Mesenchymal stem cell (in vitro differentiated cells and primary cell): Measurements from ENCODE around the gene FSD1L.

ENCODE experiments used
- DNase-seq: peaks from one replicate; pipeline ENCODE4 v3.0.0-alpha.2; 2013
- H2AFZ ChIP-seq: one replicate; pipeline ENCODE4 v1.6.1; 2013; ENCODE audit warnings: low read depth, mild to moderate bottlenecking, control low read depth, inconsistent platforms, low read length, moderate library complexity
- H2AK5ac ChIP-seq: 2 replicates; pipeline ENCODE4 v1.6.1; 2013; ENCODE audit warnings: low read length, moderate library complexity, mild to moderate bottlenecking, inconsistent platforms; ENCODE audit not compliant: severe bottlenecking
- H2BK120ac ChIP-seq: one replicate; pipeline ENCODE4 v1.6.1; 2013; ENCODE audit warnings: low read depth, mild to moderate bottlenecking, inconsistent platforms, low read length, moderate library complexity
- H2BK12ac ChIP-seq, 2 experiments: one replicate each; pipeline ENCODE4 v1.6.1; 2013; ENCODE audit warnings: inconsistent platforms in 2 of 2, low read length in 2 of 2, mild to moderate bottlenecking in 2 of 2, moderate library complexity in 2 of 2, control low read depth in 1 of 2
- H2BK15ac ChIP-seq: one replicate; pipeline ENCODE4 v1.6.1; 2013; ENCODE audit warnings: mild to moderate bottlenecking, low read depth, inconsistent platforms; ENCODE audit not compliant: poor library complexity, severe bottlenecking
- H2BK5ac ChIP-seq: 2 replicates; pipeline ENCODE4 v1.6.1; 2013; ENCODE audit warnings: low read depth, mild to moderate bottlenecking, low read length, control low read depth, inconsistent platforms; ENCODE audit not compliant: poor library complexity, severe bottlenecking
- H3K14ac ChIP-seq, 2 experiments: one replicate each; pipeline ENCODE4 v1.6.1; 2013; ENCODE audit warnings: inconsistent platforms in 2 of 2, low read length in 2 of 2, control low read depth in 1 of 2, mild to moderate bottlenecking in 1 of 2, moderate library complexity in 1 of 2
- H3K18ac ChIP-seq, 2 experiments: one replicate each; pipeline ENCODE4 v1.6.1; 2013; ENCODE audit warnings: inconsistent platforms in 2 of 2, low read length in 2 of 2, control low read depth in 1 of 2, low read depth in 1 of 2, mild to moderate bottlenecking in 1 of 2
- H3K23ac ChIP-seq, 2 experiments: one replicate each; pipeline ENCODE4 v1.6.1; 2013; ENCODE audit warnings: inconsistent platforms in 2 of 2, low read length in 2 of 2, mild to moderate bottlenecking in 2 of 2, moderate library complexity in 2 of 2, control low read depth in 1 of 2
- H3K27ac ChIP-seq: 2 replicates; pipeline ENCODE4 v1.5.1; 2013; ENCODE audit warnings: mild to moderate bottlenecking, moderate library complexity, low read length, control low read depth, inconsistent platforms; ENCODE audit not compliant: poor library complexity, severe bottlenecking
- H3K27me3 ChIP-seq, 2 experiments: 2 replicates each; pipeline versions ENCODE4 v1.6.1 to v1.7.0; 2013; ENCODE audit warnings: low read length in 2 of 2, mild to moderate bottlenecking in 2 of 2, moderate library complexity in 2 of 2, control low read depth in 1 of 2, inconsistent platforms in 1 of 2; ENCODE audit not compliant: control insufficient read depth in 1 of 2, insufficient read depth in 1 of 2
- H3K36me3 ChIP-seq, 2 experiments: 2 replicates each; pipeline versions ENCODE4 v1.6.1 to v1.7.0; 2013; ENCODE audit warnings: low read length in 2 of 2, control low read depth in 1 of 2, inconsistent platforms in 1 of 2, low read depth in 1 of 2, mild to moderate bottlenecking in 1 of 2; ENCODE audit not compliant: insufficient read depth in 2 of 2, control insufficient read depth in 1 of 2
- H3K4ac ChIP-seq, 2 experiments: one replicate each; pipeline ENCODE4 v1.6.1; 2013; ENCODE audit warnings: inconsistent platforms in 2 of 2, low read length in 2 of 2, mild to moderate bottlenecking in 2 of 2, moderate library complexity in 2 of 2, control low read depth in 1 of 2, low read depth in 1 of 2
- H3K4me1 ChIP-seq: 2 replicates; pipeline ENCODE4 v1.6.1; 2013; ENCODE audit warnings: low read depth, low read length, control low read depth; ENCODE audit not compliant: control insufficient read depth, insufficient read depth
- H3K4me2 ChIP-seq: 2 replicates; pipeline ENCODE4 v1.6.1; 2013; ENCODE audit warnings: low read length, mild to moderate bottlenecking, inconsistent platforms; ENCODE audit not compliant: poor library complexity, severe bottlenecking
- H3K4me3 ChIP-seq, 2 experiments: 2 replicates each; pipeline versions ENCODE4 v1.5.1 to v1.7.0; 2013; ENCODE audit warnings: low read length in 2 of 2, mild to moderate bottlenecking in 2 of 2, control low read depth in 1 of 2, low read depth in 1 of 2; ENCODE audit not compliant: insufficient read depth in 1 of 2
- H3K79me1 ChIP-seq: replicated peaks from 2 replicates; pipeline ENCODE4 v1.6.1; 2013; ENCODE audit warnings: mild to moderate bottlenecking, control low read depth, low read length, inconsistent platforms; ENCODE audit not compliant: poor library complexity, severe bottlenecking
- H3K9ac ChIP-seq: 2 replicates; pipeline ENCODE4 v1.7.0; 2013; ENCODE audit warnings: mild to moderate bottlenecking, low read length, moderate library complexity
- H3K9me3 ChIP-seq: 2 replicates; pipeline ENCODE4 v1.7.0; 2013; ENCODE audit warnings: mild to moderate bottlenecking, low read length; ENCODE audit not compliant: control insufficient read depth
- H4K8ac ChIP-seq: one replicate; pipeline ENCODE4 v1.6.1; 2013; ENCODE audit warnings: inconsistent platforms, mild to moderate bottlenecking, low read length, moderate library complexity
- H4K91ac ChIP-seq: one replicate; pipeline ENCODE4 v1.6.1; 2013; ENCODE audit warnings: mild to moderate bottlenecking, low read length, inconsistent platforms
- WGBS: methylation state at CpG from one replicate; pipeline ENCODE4 v1.1.7; 2013; ENCODE audit warnings: mixed read lengths; 5-methylcytosine and 5-hydroxymethylcytosine counted together

Gene FSD1L

DNA sequence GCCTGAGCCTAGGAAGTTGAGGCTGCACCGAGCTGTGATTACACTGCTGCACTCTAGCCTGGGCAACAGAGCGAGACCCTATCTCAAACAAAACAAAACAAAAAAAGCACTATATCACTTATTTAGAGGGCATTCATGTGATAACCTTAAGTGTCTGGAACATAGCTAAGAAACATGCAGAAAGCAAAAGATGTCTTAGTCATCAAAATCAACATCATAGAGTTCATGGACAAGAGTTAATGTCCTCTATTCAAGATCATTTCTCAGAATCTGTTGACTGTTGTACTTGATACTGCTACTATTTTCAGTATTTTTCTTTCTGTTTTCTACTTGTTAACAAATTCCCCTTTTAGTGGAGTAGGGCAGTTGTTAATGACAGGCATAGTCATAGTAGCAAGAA is 25.4 kb downstream of the FSD1L start:
- Histone ChIP-seq H3K4me2 (no peak overlapping the region), H2BK5ac (no peak overlapping the region), H3K23ac (no peak overlapping the region), H4K8ac (no peak overlapping the region), H3K9me3 (peaks cover 6% of the 10 kb centered on the region), H2AFZ (no peak overlapping the region), H2BK15ac (no peak overlapping the region), H3K4me3 (no peak overlapping the region), H3K18ac (no peak overlapping the region), H3K14ac (no peak overlapping the region), H2AK5ac (no peak overlapping the region), H3K36me3 (peaks cover 4 to 40% of the 10 kb centered on the region in 2 experiments), H3K4me1 (no peaks in the 10 kb centered on the region), H3K27ac (no peak overlapping the region), H2BK12ac (no peak overlapping the region), H3K79me1 (peaks cover 15% of the 10 kb centered on the region), H4K91ac (no peak overlapping the region), H3K4ac (no peak overlapping the region), H3K9ac (no peak overlapping the region), H3K27me3 (no peaks in the 10 kb centered on the region), H2BK120ac (no peak overlapping the region)
- WGBS = no CpG with 5 or more reads among the region's 2 CpGs
- no peak for DNase-seq

DNA sequence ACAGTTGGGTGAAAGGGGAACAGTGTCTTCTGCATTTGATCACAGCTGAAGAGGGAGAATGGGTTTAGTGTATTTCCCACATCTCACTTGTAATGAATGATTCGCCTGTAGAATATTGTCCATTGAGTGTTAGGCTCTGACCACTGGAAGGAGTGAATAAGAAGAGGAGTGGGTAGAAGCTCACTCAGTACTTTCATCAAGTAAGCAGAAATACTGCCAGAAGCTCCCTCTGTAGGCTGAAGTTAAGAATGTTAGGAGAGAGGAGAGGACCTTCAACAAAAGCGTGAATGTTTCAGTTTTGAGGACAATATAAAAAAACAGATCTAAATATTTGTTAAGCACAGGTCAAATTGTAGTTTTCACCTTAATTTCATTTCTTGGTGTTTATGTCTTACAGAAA is 27.5 kb downstream of the FSD1L start:
- no peak overlapping the region for H2AK5ac ChIP-seq
- H2BK15ac ChIP-seq = no peak overlapping the region
- H2BK12ac ChIP-seq = no peak overlapping the region
- H3K27me3 ChIP-seq = no peaks in the 10 kb centered on the region
- no peak overlapping the region for H3K14ac ChIP-seq
- no peak overlapping the region for H3K9ac ChIP-seq
- H3K4me1 ChIP-seq = no peaks in the 10 kb centered on the region
- no peak overlapping the region for H2AFZ ChIP-seq
- no peak overlapping the region for H2BK5ac ChIP-seq
- H3K79me1 ChIP-seq = peaks cover 12% of the 10 kb centered on the region
- no peak overlapping the region for H4K8ac ChIP-seq
- H3K4ac ChIP-seq = no peak overlapping the region
- WGBS = 64% methylated on average over 1 of the region's 2 CpGs
- peak; percentile 64 for DNase-seq
- no peak overlapping the region for H4K91ac ChIP-seq
- H3K4me2 ChIP-seq = no peak overlapping the region
- no peaks in the 10 kb centered on the region for H3K9me3 ChIP-seq
- H3K23ac ChIP-seq = no peak overlapping the region
- peaks cover 4 to 22% of the 10 kb centered on the region in 2 experiments for H3K36me3 ChIP-seq
- no peak overlapping the region for H3K18ac ChIP-seq
- no peak overlapping the region for H2BK120ac ChIP-seq
- no peak overlapping the region for H3K27ac ChIP-seq
- no peak overlapping the region for H3K4me3 ChIP-seq

DNA sequence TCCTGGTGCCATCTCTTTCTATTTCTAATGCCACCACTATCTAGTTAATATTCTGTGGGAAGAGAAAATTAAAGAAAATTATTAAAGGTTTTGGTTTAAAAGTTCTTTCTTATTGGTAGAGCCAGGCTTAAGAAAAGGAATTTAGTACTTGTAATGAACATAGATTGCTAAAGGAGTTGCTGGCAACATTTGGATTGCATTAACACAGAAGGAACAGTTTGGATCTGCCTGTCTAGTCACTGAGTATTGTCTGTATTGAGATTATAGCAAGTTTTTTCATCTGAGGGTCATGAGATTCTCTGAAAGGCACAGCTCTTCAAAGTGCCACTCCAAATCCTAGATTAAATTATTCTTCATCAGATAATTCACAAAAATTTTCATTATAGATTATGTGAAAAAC is 32.0 kb downstream of the FSD1L start:
- Histone ChIP-seq H3K27me3 (no peaks in the 10 kb centered on the region), H3K79me1 (peaks cover 8% of the 10 kb centered on the region), H3K23ac (no peak overlapping the region), H3K36me3 (peaks cover 3 to 6% of the 10 kb centered on the region in 2 experiments), H4K91ac (no peak overlapping the region), H2BK12ac (no peak overlapping the region), H3K27ac (no peak overlapping the region), H3K9ac (no peak overlapping the region), H2BK5ac (no peak overlapping the region), H3K18ac (no peak overlapping the region), H4K8ac (no peak overlapping the region), H3K4me2 (no peak overlapping the region), H2BK120ac (no peak overlapping the region), H3K4me3 (no peak overlapping the region), H3K4me1 (no peaks in the 10 kb centered on the region), H2AK5ac (no peak overlapping the region), H3K9me3 (no peaks in the 10 kb centered on the region), H2AFZ (no peak overlapping the region), H3K14ac (no peak overlapping the region), H2BK15ac (no peak overlapping the region), H3K4ac (no peak overlapping the region)
- no peak for DNase-seq

DNA sequence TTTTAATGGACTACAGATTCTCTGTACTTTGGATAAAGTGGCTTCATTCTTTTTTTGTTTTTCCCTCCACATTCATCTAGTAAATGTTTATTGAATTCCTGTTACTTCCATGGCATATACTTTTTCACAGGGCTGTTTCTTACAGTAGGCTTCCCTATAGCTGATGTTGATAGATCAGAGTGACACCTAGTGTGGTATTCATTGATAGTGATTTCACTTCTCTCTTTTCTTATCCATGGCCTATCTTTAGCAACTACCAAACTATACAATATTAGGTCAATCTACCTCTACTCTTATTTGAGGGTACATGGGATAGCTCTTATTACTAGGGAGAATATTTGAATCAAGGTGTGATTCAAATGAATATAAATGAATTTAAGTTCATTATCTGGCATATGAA is 35.8 kb downstream of the FSD1L start:
- H4K91ac ChIP-seq = no peak overlapping the region
- H3K4me3 ChIP-seq = no peak overlapping the region
- no peak overlapping the region for H2BK15ac ChIP-seq
- no peak overlapping the region for H3K27ac ChIP-seq
- no peaks in the 10 kb centered on the region for H3K4me1 ChIP-seq
- no peak overlapping the region for H3K4me2 ChIP-seq
- no peak overlapping the region for H3K18ac ChIP-seq
- no peak for DNase-seq
- no peaks in the 10 kb centered on the region for H3K9me3 ChIP-seq
- H3K4ac ChIP-seq = no peak overlapping the region
- H3K36me3 ChIP-seq = peaks cover 3 to 26% of the 10 kb centered on the region in 2 experiments
- H2BK120ac ChIP-seq = no peak overlapping the region
- no peak overlapping the region for H3K14ac ChIP-seq
- H3K27me3 ChIP-seq = no peaks in the 10 kb centered on the region
- H2AFZ ChIP-seq = no peak overlapping the region
- H2BK12ac ChIP-seq = no peak overlapping the region
- no peak overlapping the region for H3K23ac ChIP-seq
- no peak overlapping the region for H2BK5ac ChIP-seq
- peaks cover 3% of the 10 kb centered on the region for H3K79me1 ChIP-seq
- no peak overlapping the region for H2AK5ac ChIP-seq
- no peak overlapping the region for H4K8ac ChIP-seq
- no peak overlapping the region for H3K9ac ChIP-seq
